ENCODE data around the gene ESRRA. TPM values are rescaled to one million over a fixed set of nuclear protein-coding genes. Genes with fewer than 3 reads are reported as not detected.

ESRRA gene
- total and polyA plus RNA-seq, 2 of the 13 experiments (the other 11 are each of a cell fraction or from before 2014, with no cell fraction given), result 18.1 to 36.3 TPM

DNA sequence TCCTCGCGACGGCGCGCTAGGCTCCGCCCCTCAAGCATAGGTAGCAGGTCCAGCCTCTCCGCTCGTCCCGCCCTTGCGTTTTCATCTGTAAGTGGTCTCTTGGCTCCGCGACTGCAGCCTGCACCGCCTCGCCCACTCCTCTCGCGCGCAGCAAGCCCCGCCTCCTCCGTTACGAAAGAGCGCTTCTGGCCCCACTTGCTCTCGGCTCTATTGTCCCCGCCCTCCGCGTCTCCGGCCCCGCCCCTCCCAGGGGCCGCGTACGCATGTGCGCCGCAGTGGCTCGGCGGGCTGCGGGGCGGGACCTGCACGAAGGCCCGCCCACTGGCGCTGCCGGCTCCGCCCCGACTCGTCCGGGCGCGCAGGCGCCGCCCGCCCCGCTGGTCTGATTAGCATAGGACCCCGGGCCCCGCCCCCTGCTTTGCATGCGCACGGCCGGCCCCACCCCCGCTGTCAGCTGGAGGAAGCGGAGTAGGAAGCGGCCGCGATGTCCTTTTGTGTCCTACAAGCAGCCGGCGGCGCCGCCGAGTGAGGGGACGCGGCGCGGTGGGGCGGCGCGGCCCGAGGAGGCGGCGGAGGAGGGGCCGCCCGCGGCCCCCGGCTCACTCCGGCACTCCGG is at the start of gene ESRRA (continued):
- TF ChIP-seq PAXIP1 (CRISPR knock-in tag; conservative IDR thresholded peaks at IDR 0.05), result peak; percentile 37; the same call in 1 of the 2 replicates
- no peak for TF ChIP-seq SOX6 (IDR thresholded peaks at IDR 0.05)
- TF ChIP-seq SOX6 (CRISPR knock-in tag; IDR thresholded peaks at IDR 0.05), result no peak
- TF ChIP-seq SPEN (CRISPR knock-in tag; IDR thresholded peaks at IDR 0.05; ENCODE audit: low read depth), result peak; percentile 78
- no peak for TF ChIP-seq CCAR2 (optimal IDR thresholded peaks at IDR 0.05; ENCODE audit: low read depth, low read length)
- peak; percentile 95 for TF ChIP-seq TFAP4 (IDR thresholded peaks at IDR 0.05; ENCODE audit: borderline replicate concordance, low read depth)
- TF ChIP-seq, protein P1, sequence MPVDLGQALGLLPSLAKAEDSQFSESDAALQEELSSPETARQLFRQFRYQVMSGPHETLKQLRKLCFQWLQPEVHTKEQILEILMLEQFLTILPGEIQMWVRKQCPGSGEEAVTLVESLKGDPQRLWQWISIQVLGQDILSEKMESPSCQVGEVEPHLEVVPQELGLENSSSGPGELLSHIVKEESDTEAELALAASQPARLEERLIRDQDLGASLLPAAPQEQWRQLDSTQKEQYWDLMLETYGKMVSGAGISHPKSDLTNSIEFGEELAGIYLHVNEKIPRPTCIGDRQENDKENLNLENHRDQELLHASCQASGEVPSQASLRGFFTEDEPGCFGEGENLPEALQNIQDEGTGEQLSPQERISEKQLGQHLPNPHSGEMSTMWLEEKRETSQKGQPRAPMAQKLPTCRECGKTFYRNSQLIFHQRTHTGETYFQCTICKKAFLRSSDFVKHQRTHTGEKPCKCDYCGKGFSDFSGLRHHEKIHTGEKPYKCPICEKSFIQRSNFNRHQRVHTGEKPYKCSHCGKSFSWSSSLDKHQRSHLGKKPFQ (CRISPR knock-in tag; IDR thresholded peaks at IDR 0.05; ENCODE audit: insufficient replicate concordance), result no peak
- TF ChIP-seq ZNF232 (CRISPR knock-in tag; IDR thresholded peaks at IDR 0.05; ENCODE audit: borderline replicate concordance), result no peak
- 0 out of 2 replicates have a peak, but pooled peaks have one; percentile 29 for TF ChIP-seq TAF1 (CRISPR knock-in tag; IDR thresholded peaks at IDR 0.05)
- 0 out of 2 replicates have a peak, but pooled peaks have one; percentile 7 for TF ChIP-seq MNT (IDR thresholded peaks at IDR 0.05)
- TF ChIP-seq AGO1 (IDR thresholded peaks at IDR 0.05; ENCODE audit: low read depth, low read length, poor library complexity, severe bottlenecking), result no peak
- no peak for TF ChIP-seq EHMT2 (IDR thresholded peaks at IDR 0.05; ENCODE audit: borderline replicate concordance, low read depth, low read length)
- TF ChIP-seq NFE2 (CRISPR knock-in tag; IDR thresholded peaks at IDR 0.05), result no peak
- TF ChIP-seq ZFP41 (CRISPR knock-in tag; IDR thresholded peaks at IDR 0.05; ENCODE audit: borderline replicate concordance), result no peak
- TF ChIP-seq ZNF543 (CRISPR knock-in tag; IDR thresholded peaks at IDR 0.05), result no peak
- TF ChIP-seq, protein P2, sequence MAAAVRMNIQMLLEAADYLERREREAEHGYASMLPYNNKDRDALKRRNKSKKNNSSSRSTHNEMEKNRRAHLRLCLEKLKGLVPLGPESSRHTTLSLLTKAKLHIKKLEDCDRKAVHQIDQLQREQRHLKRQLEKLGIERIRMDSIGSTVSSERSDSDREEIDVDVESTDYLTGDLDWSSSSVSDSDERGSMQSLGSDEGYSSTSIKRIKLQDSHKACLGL (CRISPR knock-in tag; IDR thresholded peaks at IDR 0.05), result no peak
- TF ChIP-seq NCOA1 (CRISPR knock-in tag; IDR thresholded peaks at IDR 0.05), result no peak
- TF ChIP-seq ZNF576 (CRISPR knock-in tag; IDR thresholded peaks at IDR 0.05), result no peak
- no peak for TF ChIP-seq ESRRA (CRISPR knock-in tag; IDR thresholded peaks at IDR 0.05; ENCODE audit: low read depth)
- no peak for TF ChIP-seq ZFP37 (CRISPR knock-in tag; IDR thresholded peaks at IDR 0.05; ENCODE audit: borderline replicate concordance)
- no peak for TF ChIP-seq ATM (IDR thresholded peaks at IDR 0.05; ENCODE audit: borderline replicate concordance)
- TF ChIP-seq YY1 (IDR thresholded peaks at IDR 0.05; ENCODE audit: insufficient read depth, insufficient replicate concordance, low read depth, low read length), result no peak
